ENCODE results near the gene ALDH6A1. TPM values are rescaled to one million over a fixed set of nuclear protein-coding genes. Genes with fewer than 3 reads are reported as not detected.
A peak's percentile ranks its signal among the peaks of the same experiment; 100 is the strongest.

ALDH6A1 gene
- total RNA-seq, 2 experiments from 2014 or later: 9.3 to 10.1 TPM

DNA sequence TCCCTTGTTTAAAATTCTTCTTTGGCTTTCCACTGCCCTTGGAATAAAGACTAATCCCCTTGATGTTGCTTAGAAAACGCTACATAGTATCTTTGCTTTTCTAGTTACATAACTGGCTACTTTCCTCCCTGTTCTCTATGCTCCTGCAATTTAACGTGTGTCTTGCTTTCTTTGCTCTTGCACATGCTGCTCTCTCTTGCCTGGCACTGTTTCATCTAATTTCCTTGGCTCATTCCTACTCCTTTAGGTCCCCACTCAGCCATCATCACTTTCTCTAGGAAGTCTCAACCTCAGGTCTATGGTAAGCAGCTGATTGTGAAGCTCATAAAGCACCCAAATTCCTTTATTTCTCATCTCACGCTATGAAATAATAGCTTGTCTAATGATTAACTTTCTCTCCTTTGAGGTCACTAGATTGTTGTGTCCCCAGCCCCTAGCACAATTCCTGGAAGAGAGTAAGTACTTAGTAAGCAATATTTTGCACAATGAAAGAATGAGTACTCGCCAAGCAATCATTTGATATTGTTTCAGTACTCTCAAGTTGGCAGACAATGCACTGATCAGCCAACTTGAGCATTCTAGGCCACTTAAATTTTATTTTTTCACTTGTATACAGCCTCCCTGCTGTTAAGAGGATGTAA lies 3.3 kb downstream of the ALDH6A1 start:
- no peak overlapping the region for H3K4me3 Mint-ChIP-seq
- no peaks in the 10 kb centered on the region for H3K27me3 Mint-ChIP-seq
- H3K4me1 Mint-ChIP-seq: peaks cover 21% of the 10 kb centered on the region
- no peak for DNase-seq
- no peaks in the 10 kb centered on the region for H3K9me3 Mint-ChIP-seq
- H3K27ac Mint-ChIP-seq: no peak overlapping the region
- H3K36me3 Mint-ChIP-seq: no peaks in the 10 kb centered on the region

DNA sequence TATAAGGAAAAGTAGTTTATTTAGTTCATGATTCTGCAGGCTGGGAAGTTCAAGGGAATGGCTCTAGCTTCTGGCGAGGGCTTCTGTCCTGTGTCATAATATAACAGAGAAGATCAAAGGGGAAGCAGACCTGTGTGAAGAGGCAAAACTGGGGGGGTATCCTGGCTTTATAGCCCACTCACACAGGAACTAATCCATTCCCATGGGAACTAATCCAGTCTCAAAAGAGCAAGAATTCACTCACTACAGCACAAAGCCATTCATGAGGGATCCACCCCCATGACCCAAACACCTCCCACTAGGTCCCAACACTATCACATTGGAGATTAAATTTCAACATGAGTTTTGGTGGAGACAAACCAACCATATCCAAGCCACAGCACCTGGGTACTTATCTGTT lies 6.9 kb downstream of the ALDH6A1 start:
- H3K4me3 Mint-ChIP-seq: no peak overlapping the region
- DNase-seq: no peak
- H3K9me3 Mint-ChIP-seq: no peaks in the 10 kb centered on the region
- H3K36me3 Mint-ChIP-seq: no peaks in the 10 kb centered on the region
- no peaks in the 10 kb centered on the region for H3K4me1 Mint-ChIP-seq
- H3K27ac Mint-ChIP-seq: no peak overlapping the region
- no peaks in the 10 kb centered on the region for H3K27me3 Mint-ChIP-seq

DNA sequence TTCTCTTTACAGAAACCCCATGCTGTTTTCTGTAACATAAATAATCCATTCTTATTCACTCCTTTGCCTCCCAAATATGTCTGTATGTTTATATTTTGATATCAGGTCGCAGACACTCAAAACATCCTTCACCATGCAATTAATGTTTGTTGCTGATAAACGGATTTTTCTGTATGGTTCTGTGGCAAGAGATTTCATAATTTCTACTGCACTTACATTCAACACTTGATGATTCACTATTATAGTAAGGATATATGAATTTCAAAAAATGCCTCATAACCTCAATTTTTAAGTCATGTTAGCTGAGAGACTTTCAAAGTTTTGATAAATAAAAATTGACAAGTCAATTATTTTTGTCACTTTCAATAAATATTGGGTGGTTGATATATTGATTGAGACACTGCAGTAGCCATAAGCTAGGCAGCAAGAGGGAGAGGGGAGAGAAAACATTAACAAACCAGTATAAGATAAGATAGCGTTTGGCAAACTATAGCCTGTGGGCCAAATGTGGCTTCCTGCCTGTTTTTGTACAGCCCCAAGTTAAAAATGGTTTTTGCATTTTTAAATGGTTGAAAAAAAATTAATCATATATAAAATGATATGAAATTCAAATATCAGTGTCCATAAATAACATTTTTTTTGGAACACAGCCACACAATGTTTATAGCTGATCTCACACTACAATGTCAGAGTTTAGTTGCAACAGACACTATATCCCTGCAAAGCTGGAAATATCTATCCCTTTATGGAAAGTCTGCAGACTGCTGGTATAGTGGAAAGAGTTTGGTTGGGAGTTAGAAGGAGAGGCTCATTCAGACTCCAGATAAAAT lies 18.3 kb downstream of the ALDH6A1 start:
- Mint-ChIP-seq H3K4me3 (no peak overlapping the region), H3K9me3 (no peaks in the 10 kb centered on the region), H3K36me3 (peaks cover 3% of the 10 kb centered on the region), H3K27ac (no peak overlapping the region), H3K4me1 (no peaks in the 10 kb centered on the region), H3K27me3 (no peaks in the 10 kb centered on the region)
- no peak for DNase-seq

- no peak overlapping the region for H3K4me3 Mint-ChIP-seq
Observed at GRCh38 chr14:74064883-74065282, 19.4 kb downstream of the ALDH6A1 start.

DNA sequence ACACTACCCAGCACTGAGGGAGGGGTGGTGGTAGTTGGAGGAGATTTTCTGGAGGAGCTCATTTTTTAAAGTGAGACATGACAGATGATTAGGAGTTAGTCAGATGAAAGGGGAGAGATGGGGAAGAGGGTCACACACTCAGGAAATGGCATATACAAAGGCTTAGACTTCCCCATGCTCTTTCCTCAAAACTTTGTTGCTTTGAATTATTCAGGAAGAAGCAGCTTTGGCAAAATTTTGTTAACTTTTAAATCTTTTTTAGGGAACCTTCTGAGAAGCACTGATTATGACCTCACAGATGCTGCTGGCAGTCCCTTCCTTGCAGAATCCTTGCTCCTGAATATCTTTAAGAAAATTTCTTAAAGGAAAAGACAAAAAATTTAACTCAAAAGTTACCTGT lies 19.8 kb downstream of the ALDH6A1 start:
- H3K4me1 Mint-ChIP-seq: no peaks in the 10 kb centered on the region
- no peaks in the 10 kb centered on the region for H3K27me3 Mint-ChIP-seq

More at GRCh38 chr14:74064883-74065282, 19.4 kb downstream of the ALDH6A1 start:
- DNase-seq: no peak
- Mint-ChIP-seq H3K27me3 (no peaks in the 10 kb centered on the region), H3K4me1 (no peaks in the 10 kb centered on the region), H3K36me3 (peaks cover 2% of the 10 kb centered on the region), H3K9me3 (no peaks in the 10 kb centered on the region), H3K27ac (no peak overlapping the region)

DNA sequence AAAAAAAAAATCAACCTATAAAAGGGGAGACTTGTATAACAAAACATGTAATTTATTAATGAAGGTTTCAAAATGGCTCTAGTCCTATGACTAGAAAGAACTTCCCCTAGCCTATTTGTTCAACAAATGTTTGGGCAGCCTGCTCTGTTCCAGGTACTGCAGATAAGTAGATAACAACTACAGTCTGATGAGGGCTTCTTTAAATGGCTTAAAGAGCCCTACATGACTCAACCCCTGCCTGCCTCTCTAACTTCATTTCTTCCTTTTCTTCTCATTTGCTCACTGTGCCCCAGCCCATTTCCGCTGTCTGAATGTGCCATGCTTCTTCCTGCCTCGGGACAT lies 21.5 kb downstream of the ALDH6A1 start:
- H3K27me3 Mint-ChIP-seq: no peaks in the 10 kb centered on the region
- H3K36me3 Mint-ChIP-seq: peaks cover 2% of the 10 kb centered on the region
- H3K27ac Mint-ChIP-seq: no peak overlapping the region
- no peaks in the 10 kb centered on the region for H3K4me1 Mint-ChIP-seq
- no peaks in the 10 kb centered on the region for H3K9me3 Mint-ChIP-seq
- no peak for DNase-seq
- H3K4me3 Mint-ChIP-seq: no peak overlapping the region

More for the DNA sequence above, 19.8 kb downstream of the ALDH6A1 start:
- Mint-ChIP-seq H3K9me3 (no peaks in the 10 kb centered on the region), H3K36me3 (peaks cover 2% of the 10 kb centered on the region), H3K27ac (no peak overlapping the region), H3K4me3 (no peak overlapping the region)
- no peak for DNase-seq

- Mint-ChIP-seq H3K4me1 (no peaks in the 10 kb centered on the region), H3K9me3 (no peaks in the 10 kb centered on the region)
Observed at GRCh38 chr14:74049876-74050495, 34.3 kb downstream of the ALDH6A1 start.

GRCh38 chr14:74048281-74048680 lies 36.0 kb downstream of the ALDH6A1 start:
- H3K9me3 Mint-ChIP-seq: no peaks in the 10 kb centered on the region
- no peak overlapping the region for H3K27ac Mint-ChIP-seq
- H3K4me1 Mint-ChIP-seq: no peaks in the 10 kb centered on the region
- no peak for DNase-seq
- H3K27me3 Mint-ChIP-seq: no peaks in the 10 kb centered on the region
- H3K36me3 Mint-ChIP-seq: no peaks in the 10 kb centered on the region
- no peak overlapping the region for H3K4me3 Mint-ChIP-seq

More at GRCh38 chr14:74049876-74050495, 34.3 kb downstream of the ALDH6A1 start:
- Mint-ChIP-seq H3K36me3 (no peaks in the 10 kb centered on the region), H3K4me3 (no peak overlapping the region), H3K27me3 (no peaks in the 10 kb centered on the region), H3K27ac (no peak overlapping the region)
- no peak for DNase-seq

DNA sequence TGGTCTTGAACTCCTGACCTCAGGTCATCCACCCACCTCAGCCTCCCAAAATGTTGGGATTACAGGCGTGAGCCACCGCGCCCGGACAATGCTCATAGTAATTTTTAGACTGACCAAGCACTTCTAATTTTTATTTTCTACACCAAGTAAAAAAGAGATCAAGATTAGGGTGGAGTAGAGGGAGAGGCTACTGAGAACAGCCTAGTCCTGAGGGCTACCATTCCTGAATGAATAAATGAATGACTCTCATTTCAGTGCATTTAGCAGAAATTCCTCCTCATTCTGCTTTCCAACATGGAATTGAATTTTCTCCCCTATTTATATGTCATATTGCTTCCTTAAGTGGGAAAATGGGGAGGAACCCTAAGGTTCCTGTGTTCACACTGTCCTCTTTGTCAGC lies 38.7 kb downstream of the ALDH6A1 start:
- H3K4me3 Mint-ChIP-seq: no peak overlapping the region

DNA sequence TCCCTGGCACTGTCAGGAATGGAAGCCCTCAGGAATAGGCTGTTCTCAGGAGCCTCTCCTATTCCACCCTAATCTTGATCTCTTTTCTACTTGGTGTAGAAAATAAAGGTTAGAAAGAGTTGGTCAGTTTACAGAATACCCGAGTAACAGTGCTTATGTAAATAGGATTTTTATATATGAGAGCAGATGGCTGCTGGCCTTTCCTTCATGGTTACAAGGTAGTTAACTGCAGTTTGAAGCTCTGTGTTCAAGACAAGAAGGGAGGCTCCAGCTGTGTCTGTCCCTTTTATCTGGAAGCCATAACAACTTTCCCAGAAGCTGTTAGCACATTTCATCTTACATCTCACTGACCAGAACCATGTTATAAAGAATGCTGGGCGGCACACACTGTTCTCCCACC lies 42.0 kb downstream of the ALDH6A1 start:
- H3K9me3 Mint-ChIP-seq: no peaks in the 10 kb centered on the region
- H3K36me3 Mint-ChIP-seq: no peaks in the 10 kb centered on the region
- DNase-seq: no peak
- H3K27me3 Mint-ChIP-seq: no peaks in the 10 kb centered on the region
- no peaks in the 10 kb centered on the region for H3K4me1 Mint-ChIP-seq
- H3K27ac Mint-ChIP-seq: no peak overlapping the region
- H3K4me3 Mint-ChIP-seq: no peak overlapping the region

More for the DNA sequence above, 38.7 kb downstream of the ALDH6A1 start:
- H3K9me3 Mint-ChIP-seq: no peaks in the 10 kb centered on the region
- no peaks in the 10 kb centered on the region for H3K4me1 Mint-ChIP-seq
- H3K27me3 Mint-ChIP-seq: no peaks in the 10 kb centered on the region
- H3K27ac Mint-ChIP-seq: no peak overlapping the region
- DNase-seq: no peak
- H3K36me3 Mint-ChIP-seq: no peaks in the 10 kb centered on the region

- Mint-ChIP-seq H3K27ac (no peak overlapping the region), H3K4me1 (no peaks in the 10 kb centered on the region), H3K27me3 (no peaks in the 10 kb centered on the region), H3K36me3 (no peaks in the 10 kb centered on the region), H3K9me3 (no peaks in the 10 kb centered on the region), H3K4me3 (no peak overlapping the region)
- DNase-seq: no peak
Observed at GRCh38 chr14:74038020-74038859, 46.0 kb downstream of the ALDH6A1 start.

- H3K9me3 Mint-ChIP-seq: no peaks in the 10 kb centered on the region
- no peak overlapping the region for H3K27ac Mint-ChIP-seq
- H3K36me3 Mint-ChIP-seq: no peaks in the 10 kb centered on the region
- no peaks in the 10 kb centered on the region for H3K4me1 Mint-ChIP-seq
- no peak overlapping the region for H3K4me3 Mint-ChIP-seq
- H3K27me3 Mint-ChIP-seq: no peaks in the 10 kb centered on the region
- no peak for DNase-seq
Observed at GRCh38 chr14:74035556-74035955, 48.7 kb downstream of the ALDH6A1 start.

GRCh38 chr14:74034572-74034971 lies 49.7 kb downstream of the ALDH6A1 start:
- DNase-seq: no peak
- no peak overlapping the region for H3K4me3 Mint-ChIP-seq
- no peaks in the 10 kb centered on the region for H3K27me3 Mint-ChIP-seq
- no peaks in the 10 kb centered on the region for H3K4me1 Mint-ChIP-seq
- no peaks in the 10 kb centered on the region for H3K9me3 Mint-ChIP-seq
- peak overlapping the region; percentile 6 for H3K27ac Mint-ChIP-seq
- no peaks in the 10 kb centered on the region for H3K36me3 Mint-ChIP-seq

DNA sequence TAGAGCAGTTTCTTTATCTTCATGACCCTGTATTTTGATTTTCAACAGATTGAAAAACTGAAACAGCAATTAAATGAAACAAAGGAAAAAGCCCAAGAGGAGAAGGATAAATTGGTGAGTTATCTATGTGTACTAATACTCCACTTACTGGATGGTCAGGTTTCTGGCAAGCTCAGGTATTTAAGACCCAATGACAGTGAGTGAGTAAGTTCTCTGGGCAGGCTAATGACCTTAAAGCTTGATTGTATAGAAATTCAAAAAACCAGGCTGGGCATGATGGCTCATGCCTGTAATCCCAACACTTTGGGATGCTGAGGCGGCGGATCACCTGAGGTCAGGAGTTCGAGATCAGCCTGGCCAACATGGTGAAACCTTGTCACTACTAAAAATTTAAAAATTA lies 55.1 kb downstream of the ALDH6A1 start:
- H3K27me3 Mint-ChIP-seq: no peaks in the 10 kb centered on the region
- no peaks in the 10 kb centered on the region for H3K9me3 Mint-ChIP-seq
- DNase-seq: no peak
- no peaks in the 10 kb centered on the region for H3K36me3 Mint-ChIP-seq
- H3K4me1 Mint-ChIP-seq: no peaks in the 10 kb centered on the region
- H3K27ac Mint-ChIP-seq: no peak overlapping the region
- H3K4me3 Mint-ChIP-seq: no peak overlapping the region

DNA sequence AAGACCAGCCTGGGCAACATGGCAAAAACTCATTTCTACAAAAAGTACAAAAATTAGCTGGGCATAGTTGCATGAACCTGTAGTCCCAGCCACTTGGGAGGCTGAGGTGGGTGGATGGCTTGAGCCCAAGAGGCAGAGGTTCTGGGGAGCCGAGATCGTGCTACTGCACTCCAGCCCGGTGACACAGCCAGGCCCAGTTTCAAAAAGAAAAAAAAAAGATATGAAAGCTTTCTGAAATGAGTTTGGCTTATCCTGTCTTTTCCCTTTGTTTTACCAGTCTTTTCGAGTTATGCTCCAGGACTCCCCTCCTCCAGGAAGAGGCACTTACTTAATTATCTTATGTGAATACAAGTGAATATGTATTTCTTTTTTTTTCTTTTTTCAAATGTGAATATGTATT lies 61.9 kb downstream of the ALDH6A1 start:
- no peaks in the 10 kb centered on the region for H3K9me3 Mint-ChIP-seq
- H3K4me1 Mint-ChIP-seq: peaks cover 10% of the 10 kb centered on the region
- H3K4me3 Mint-ChIP-seq: no peak overlapping the region
- H3K36me3 Mint-ChIP-seq: peaks cover 2% of the 10 kb centered on the region
- H3K27me3 Mint-ChIP-seq: no peaks in the 10 kb centered on the region
- no peak for DNase-seq
- H3K27ac Mint-ChIP-seq: no peak overlapping the region
